BE2C (cell line): Measurements from ENCODE around the gene UBXN1.

Experiments
- DNase-seq: peaks from one replicate; pipeline ENCODE4 v3.0.0-alpha.2; 2020
- H3K27me3 ChIP-seq: fragments of 250-450 bp; sonication (Bioruptor Pico); 2 replicates; pipeline ENCODE4 v1.5.1; 2020; ENCODE audit warnings: mild to moderate bottlenecking
- H3K36me3 ChIP-seq: fragments of 250-450 bp; sonication (Bioruptor Pico); 2 replicates; pipeline ENCODE4 v1.5.1; 2020; ENCODE audit warnings: mild to moderate bottlenecking
- H3K4me1 ChIP-seq: fragments of 250-450 bp; sonication (Bioruptor Pico); 2 replicates; pipeline ENCODE4 v1.5.1; 2020
- H3K4me3 ChIP-seq: 2 replicates; pipeline ENCODE4 v1.5.1; 2011; ENCODE audit warnings: low read depth, low read length
- H3K9me3 ChIP-seq: fragments of 250-450 bp; sonication (Bioruptor Pico); 2 replicates; pipeline ENCODE4 v1.5.1; 2020
- CTCF ChIP-seq: IDR thresholded peaks from 2 replicates; pipeline ENCODE4 v1.5.1; 2012; ENCODE audit warnings: mild to moderate bottlenecking, low read depth, low read length

Gene UBXN1

GRCh38 chr11:62645946-62646824 is 32.7 kb downstream of the UBXN1 start, which contains the start of gene GANAB:
TSS of gene GANAB (minus strand) at chr11:62646613. CDS start at chr11:62646599, 14 bp downstream.
- H3K4me3 ChIP-seq: peak within 1 kb of the TSS; percentile 87
- H3K9me3 ChIP-seq: no peaks in the 10 kb centered on the region
- H3K4me1 ChIP-seq: no peaks in the 10 kb centered on the region
- H3K36me3 ChIP-seq: peaks cover 12% of the 10 kb centered on the region
- no peak for TF ChIP-seq CTCF
- H3K27me3 ChIP-seq: no peaks in the 10 kb centered on the region
- DNase-seq: peak; percentile 97

GRCh38 chr11:62645671-62645945 is 33.3 kb downstream of the UBXN1 start:
- no peak for DNase-seq
- peaks cover 12% of the 10 kb centered on the region for H3K36me3 ChIP-seq
- TF ChIP-seq CTCF: no peak
- H3K9me3 ChIP-seq: no peaks in the 10 kb centered on the region
- no peaks in the 10 kb centered on the region for H3K4me1 ChIP-seq
- no peaks in the 10 kb centered on the region for H3K27me3 ChIP-seq
- peak overlapping the region; percentile 87 for H3K4me3 ChIP-seq

- H3K9me3 ChIP-seq: no peaks in the 10 kb centered on the region
- H3K4me3 ChIP-seq: no peak overlapping the region
- no peak for TF ChIP-seq CTCF
- H3K36me3 ChIP-seq: peaks cover 11% of the 10 kb centered on the region
- H3K4me1 ChIP-seq: no peaks in the 10 kb centered on the region
- no peak for DNase-seq
- H3K27me3 ChIP-seq: no peaks in the 10 kb centered on the region
These were observed 34.7 kb downstream of the UBXN1 start for GRCh38 chr11:62644220-62644619.

- DNase-seq: no peak
- H3K4me3 ChIP-seq: no peak overlapping the region
- no peaks in the 10 kb centered on the region for H3K9me3 ChIP-seq
- no peaks in the 10 kb centered on the region for H3K27me3 ChIP-seq
- no peak for TF ChIP-seq CTCF
- peaks cover 43% of the 10 kb centered on the region for H3K36me3 ChIP-seq
- no peaks in the 10 kb centered on the region for H3K4me1 ChIP-seq
These were observed 46.4 kb downstream of the UBXN1 start for GRCh38 chr11:62632492-62632891.

GRCh38 chr11:62627713-62628112 is 51.2 kb downstream of the UBXN1 start:
- Histone ChIP-seq H3K4me3 (no peak overlapping the region), H3K27me3 (no peaks in the 10 kb centered on the region)
- no peak for DNase-seq

More at GRCh38 chr11:62627713-62628112, 51.2 kb downstream of the UBXN1 start:
- Histone ChIP-seq H3K4me1 (no peaks in the 10 kb centered on the region), H3K9me3 (no peaks in the 10 kb centered on the region), H3K36me3 (peaks cover 37% of the 10 kb centered on the region)
- TF ChIP-seq CTCF: 0 out of 2 replicates have a peak, but pooled peaks have one; percentile 13
